ENCODE results near the gene WDR18. TPM values are rescaled to one million over a fixed set of nuclear protein-coding genes. Genes with fewer than 3 reads are reported as not detected.

Gene WDR18
- total RNA-seq, 1 experiment from 2014 or later: 124 TPM

DNA sequence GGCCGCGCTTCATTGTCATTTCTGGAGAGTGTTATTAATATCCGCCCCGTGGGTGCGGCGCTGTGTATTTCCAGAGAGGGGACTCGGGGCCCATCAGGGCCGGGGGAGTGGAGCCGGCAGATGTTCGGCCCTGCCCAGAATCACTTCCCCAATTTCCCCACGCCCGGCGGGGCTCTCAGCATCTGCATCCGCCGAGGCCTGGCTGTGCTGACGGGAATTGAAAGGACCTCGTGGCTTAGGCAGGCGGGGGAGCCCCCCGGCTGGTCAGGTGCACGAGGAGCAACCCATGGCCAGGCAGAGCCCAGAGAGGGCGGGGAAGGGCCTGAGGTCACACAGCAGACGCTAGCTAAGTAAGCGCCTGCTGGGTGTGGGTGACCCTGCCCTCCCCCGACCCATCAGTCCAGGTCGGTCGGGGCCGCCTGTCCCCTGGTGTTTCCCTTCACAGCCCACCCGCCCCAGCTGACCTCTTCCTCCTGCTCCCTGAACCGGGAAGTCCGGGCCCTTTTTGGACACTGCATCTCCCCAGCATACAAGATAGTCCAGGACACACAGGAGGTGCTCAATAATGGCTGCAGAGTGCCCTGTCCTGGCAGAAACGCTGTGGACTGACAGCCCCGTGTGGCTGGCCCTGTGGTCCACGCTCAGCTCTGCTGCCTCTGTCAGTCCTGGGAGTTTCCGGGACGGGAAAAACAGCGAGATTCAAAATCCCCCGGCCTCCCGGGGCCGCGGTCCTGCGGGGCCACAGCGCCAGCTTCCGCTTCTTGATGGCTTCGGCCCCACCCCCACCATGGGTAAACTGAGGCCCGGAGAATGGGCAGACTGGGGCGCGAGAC lies 36.2 kb upstream of the WDR18 start:
- no peak for TF ChIP-seq CBX3 (IDR thresholded peaks at IDR 0.05; ENCODE audit: low read depth)
- TF ChIP-seq SRF (IDR thresholded peaks at IDR 0.05; ENCODE audit: low read depth): no peak
- TF ChIP-seq SIN3A (IDR thresholded peaks at IDR 0.05; ENCODE audit: low read depth): no peak
- no peak for TF ChIP-seq RAD21 (IDR thresholded peaks at IDR 0.05; ENCODE audit: low read depth)
- no peak for TF ChIP-seq ZBTB33 (IDR thresholded peaks at IDR 0.05; ENCODE audit: extremely low read depth, insufficient replicate concordance, low read length)
- TF ChIP-seq ZFX (IDR thresholded peaks at IDR 0.05): no peak
- TF ChIP-seq, protein P1, sequence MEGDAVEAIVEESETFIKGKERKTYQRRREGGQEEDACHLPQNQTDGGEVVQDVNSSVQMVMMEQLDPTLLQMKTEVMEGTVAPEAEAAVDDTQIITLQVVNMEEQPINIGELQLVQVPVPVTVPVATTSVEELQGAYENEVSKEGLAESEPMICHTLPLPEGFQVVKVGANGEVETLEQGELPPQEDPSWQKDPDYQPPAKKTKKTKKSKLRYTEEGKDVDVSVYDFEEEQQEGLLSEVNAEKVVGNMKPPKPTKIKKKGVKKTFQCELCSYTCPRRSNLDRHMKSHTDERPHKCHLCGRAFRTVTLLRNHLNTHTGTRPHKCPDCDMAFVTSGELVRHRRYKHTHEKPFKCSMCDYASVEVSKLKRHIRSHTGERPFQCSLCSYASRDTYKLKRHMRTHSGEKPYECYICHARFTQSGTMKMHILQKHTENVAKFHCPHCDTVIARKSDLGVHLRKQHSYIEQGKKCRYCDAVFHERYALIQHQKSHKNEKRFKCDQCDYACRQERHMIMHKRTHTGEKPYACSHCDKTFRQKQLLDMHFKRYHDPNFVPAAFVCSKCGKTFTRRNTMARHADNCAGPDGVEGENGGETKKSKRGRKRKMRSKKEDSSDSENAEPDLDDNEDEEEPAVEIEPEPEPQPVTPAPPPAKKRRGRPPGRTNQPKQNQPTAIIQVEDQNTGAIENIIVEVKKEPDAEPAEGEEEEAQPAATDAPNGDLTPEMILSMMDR (IDR thresholded peaks at IDR 0.05 in 2 of 3, conservative IDR thresholded peaks at IDR 0.05 in 1 of 3; ENCODE audit: borderline replicate concordance in 1 of 3, insufficient read depth in 1 of 3, low read depth in 2 of 3, low read length in 2 of 3): no peak
- no peak for TF ChIP-seq SP1 (IDR thresholded peaks at IDR 0.05; ENCODE audit: low read depth)
- no peak for TF ChIP-seq FOSL1 (IDR thresholded peaks at IDR 0.05; ENCODE audit: low read depth)
- TF ChIP-seq, protein P2, sequence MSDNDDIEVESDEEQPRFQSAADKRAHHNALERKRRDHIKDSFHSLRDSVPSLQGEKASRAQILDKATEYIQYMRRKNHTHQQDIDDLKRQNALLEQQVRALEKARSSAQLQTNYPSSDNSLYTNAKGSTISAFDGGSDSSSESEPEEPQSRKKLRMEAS (IDR thresholded peaks at IDR 0.05): no peak
- TF ChIP-seq EGR1 (IDR thresholded peaks at IDR 0.05; ENCODE audit: low read depth): no peak
- TF ChIP-seq EZH2phosphoT487 (IDR thresholded peaks at IDR 0.05; ENCODE audit: borderline replicate concordance): no peak
- no peak for TF ChIP-seq POLR2A (IDR thresholded peaks at IDR 0.05; ENCODE audit: borderline replicate concordance, extremely low read depth, insufficient read depth, insufficient read length)
- no peak for TF ChIP-seq YY1 (IDR thresholded peaks at IDR 0.05; ENCODE audit: extremely low read depth, insufficient replicate concordance, low read depth, low read length)
- no peak overlapping the region for H3K27ac ChIP-seq (ENCODE audit: low read depth, low read length)
- H4K20me1 ChIP-seq (ENCODE audit: insufficient read depth): no peaks in the 10 kb centered on the region
- peaks cover 28 to 44% of the 10 kb centered on the region in 2 experiments for H3K4me1 ChIP-seq (ENCODE audit: control insufficient read depth in 1 of 2, insufficient read depth in 2 of 2, low read length in 2 of 2)
- BruUV-seq (replicated peaks): no TSS peak
- RAD21 ChIA-PET (ENCODE audit: low non-redundant PET in 1 of 2, low total read pairs in 2 of 2, uncharacterized antibody in 2 of 2, unreplicated experiment in 2 of 2): no interaction called here
- no peaks in the 10 kb centered on the region; a peak in 1 of 4 replicates for H3K36me3 ChIP-seq (ENCODE audit: control insufficient read depth in 1 of 2, insufficient read depth in 2 of 2, low read length in 2 of 2)
- H2AFZ ChIP-seq (ENCODE audit: low read depth, low read length, poor library complexity, severe bottlenecking): no peak overlapping the region
- H3K4me2 ChIP-seq (ENCODE audit: low read length): no peak overlapping the region
- no peaks in the 10 kb centered on the region for H3K27me3 ChIP-seq (ENCODE audit: insufficient read depth, low read length)
- H3K9me2 ChIP-seq (ENCODE audit: insufficient read depth): no peaks in the 10 kb centered on the region
- no peak overlapping the region for H3K4me3 ChIP-seq (replicated peaks in 1 of 2; ENCODE audit: low read depth in 1 of 2, low read length in 2 of 2)
- H3K9ac ChIP-seq (ENCODE audit: low read length): no peak overlapping the region
- H3K79me2 ChIP-seq (ENCODE audit: insufficient read depth, low read length): peaks cover 3% of the 10 kb centered on the region
- CTCF ChIA-PET: no interaction called here
- POLR2A ChIA-PET: no interaction called here
- DNase-seq (ENCODE audit: low read depth, low spot score) (no peak), ATAC-seq (no peak)
- no peaks in the 10 kb centered on the region for H3K9me3 ChIP-seq (ENCODE audit: control insufficient read depth in 1 of 2, insufficient read depth in 1 of 2, low read depth in 1 of 2, low read length in 2 of 2)
- intact Hi-C loops (cut with micrococcal nuclease): no loop called here

Data from HCT116 (cell line).